GM21390 (cell line): ENCODE data around the gene ANKRD65.

ENCODE experiments used
- ATAC-seq: cut with Tn5 transposase; IDR thresholded peaks from one replicate; pipeline ENCODE4 v1.9.1; 2021; ENCODE audit not compliant: unreplicated experiment

The ANKRD65 gene

DNA sequence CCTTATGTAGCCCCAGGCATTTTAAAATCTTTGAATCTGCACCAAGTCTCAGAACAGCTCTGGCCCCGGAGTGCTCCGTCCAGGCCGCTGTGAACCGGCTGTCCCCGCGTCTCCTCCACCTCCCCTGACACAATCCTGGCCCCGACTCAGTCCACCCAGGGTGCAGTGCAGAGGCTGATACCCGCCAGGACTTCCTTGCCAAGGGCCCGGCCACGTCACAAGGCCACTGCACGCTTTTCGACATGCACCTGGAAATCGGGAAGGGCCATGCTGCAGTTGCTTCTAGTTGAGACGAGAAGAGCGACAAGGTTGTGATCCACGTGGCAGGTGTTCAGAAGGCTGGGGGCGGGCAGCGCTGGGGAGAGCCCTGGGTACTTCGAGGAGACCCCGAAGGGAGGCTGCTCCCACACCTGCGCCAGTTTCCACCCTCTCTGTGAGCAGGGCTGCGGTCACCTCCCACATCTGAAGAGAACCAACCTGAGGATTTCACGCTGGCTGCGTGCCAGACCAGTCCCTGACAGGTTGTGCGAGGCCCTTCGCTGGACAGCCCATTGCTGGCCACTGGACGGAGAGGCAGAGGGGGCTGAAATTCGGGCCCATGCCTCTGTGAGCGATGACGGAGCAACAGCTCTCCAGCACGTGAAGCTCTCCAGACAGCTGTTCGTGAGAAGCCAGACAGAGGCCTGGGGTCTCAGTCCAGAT, 21.1 kb upstream of the ANKRD65 start:
- ATAC-seq = no peak

- ATAC-seq = no peak
Observed at GRCh38 chr1:1441002-1441888, 20.2 kb upstream of the ANKRD65 start.

DNA sequence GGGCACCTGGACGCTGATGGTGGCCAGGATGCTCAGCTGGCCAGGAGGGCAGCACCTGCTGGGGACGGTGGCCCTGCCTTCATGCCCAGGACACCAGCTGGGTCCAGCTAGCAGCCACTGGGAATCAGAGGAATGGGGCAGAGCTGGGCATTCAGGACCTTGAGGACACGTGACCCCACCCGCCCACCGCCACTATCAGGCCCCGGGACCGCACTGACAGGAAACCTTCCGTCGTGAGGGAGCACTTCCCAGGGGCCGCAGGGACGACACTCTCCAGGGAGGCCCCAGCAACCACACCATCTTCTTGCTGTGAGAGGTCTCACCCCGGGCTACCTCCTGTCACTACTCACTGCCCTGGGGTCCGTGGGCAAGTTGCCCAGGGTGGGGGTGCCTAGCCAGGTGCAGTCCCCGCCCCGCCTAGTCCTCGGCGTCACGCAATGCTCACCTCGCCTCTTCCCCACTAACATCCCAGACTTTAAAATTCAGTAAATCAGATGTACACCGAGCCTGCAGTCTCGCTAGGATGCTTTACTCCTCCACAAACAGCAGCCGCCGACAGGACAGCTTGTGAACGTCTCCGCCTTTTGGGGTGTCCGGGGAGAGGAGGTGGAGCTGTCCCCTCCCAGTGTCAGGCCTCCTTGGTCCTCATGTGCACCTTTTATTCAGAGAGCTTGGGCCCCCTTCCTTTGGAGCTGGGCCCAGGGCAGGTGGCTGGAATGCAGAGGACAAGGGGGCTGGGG, 19.4 kb upstream of the ANKRD65 start:
- ATAC-seq = no peak

DNA sequence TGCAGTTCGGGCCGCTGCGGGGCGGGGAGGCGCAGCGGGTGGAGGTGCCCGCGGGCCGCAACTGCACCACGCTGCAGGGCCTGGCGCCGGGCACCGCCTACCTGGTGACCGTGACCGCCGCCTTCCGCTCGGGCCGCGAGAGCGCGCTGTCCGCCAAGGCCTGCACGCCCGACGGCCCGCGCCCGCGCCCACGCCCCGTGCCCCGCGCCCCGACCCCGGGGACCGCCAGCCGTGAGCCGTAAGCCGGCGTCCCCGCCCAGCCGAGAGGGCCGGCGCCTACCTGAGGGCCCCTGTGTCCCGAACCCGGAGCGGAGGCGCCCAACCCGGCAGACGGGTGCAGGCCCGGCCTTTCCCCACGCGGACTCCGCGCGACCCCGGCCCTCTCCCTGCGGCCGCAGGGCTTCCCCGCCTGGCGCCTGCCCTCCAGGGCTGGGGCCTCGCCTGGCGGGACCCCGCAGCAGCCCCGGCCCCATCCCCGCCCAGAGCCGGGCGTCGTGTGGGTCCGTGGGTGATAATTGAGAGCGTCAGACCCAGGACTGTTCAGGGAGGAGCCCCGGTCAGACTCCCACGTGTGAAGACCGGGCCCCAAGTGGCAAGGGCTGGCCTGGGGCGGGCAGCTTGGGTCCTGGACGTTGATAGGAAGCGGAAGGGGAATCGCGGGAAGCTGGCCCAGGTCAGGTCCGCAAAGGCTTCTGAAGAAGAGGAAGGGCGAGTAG, 18.6 kb upstream of the ANKRD65 start:
- no peak for ATAC-seq

DNA sequence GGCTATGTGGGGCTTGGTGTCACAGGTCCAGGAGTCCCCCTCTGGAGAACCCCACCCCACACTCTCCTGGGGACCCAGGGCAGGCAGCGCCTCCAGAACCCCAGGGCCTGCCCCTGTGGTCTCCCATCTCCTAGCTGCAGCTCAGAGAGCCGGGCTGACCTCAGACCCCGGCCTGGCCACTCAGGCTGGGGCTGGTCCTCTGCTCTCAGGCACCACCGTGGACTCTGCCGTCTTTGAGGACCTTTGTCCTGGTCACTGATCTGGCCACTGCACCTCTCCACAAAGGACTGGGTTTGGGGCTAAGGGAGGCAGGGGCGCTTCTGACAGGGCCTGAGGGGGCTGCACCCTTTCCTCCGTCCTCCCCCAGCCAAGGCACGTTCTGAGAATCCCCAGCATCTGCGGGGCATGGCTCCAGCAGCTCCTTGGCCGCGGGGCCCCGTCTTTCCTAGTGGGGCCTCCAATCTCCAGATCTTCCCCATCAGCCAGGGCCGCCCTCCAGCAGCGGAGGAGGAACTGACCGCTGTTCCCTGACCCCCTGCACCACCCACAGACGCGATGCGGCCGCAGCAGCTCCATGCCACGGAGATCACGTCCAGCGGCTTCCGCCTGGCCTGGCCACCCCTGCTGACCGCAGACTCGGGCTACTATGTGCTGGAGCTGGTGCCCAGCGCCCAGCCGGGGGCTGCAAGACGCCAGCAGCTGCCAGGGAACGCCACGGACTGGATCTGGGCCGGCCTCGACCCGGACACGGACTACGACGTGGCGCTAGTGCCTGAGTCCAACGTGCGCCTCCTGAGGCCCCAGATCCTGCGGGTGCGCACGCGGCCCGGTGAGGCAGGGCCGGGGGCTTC, 17.7 kb upstream of the ANKRD65 start:
- ATAC-seq = no peak

- no peak for ATAC-seq
Observed at GRCh38 chr1:1437904-1438376, 16.9 kb upstream of the ANKRD65 start.

DNA sequence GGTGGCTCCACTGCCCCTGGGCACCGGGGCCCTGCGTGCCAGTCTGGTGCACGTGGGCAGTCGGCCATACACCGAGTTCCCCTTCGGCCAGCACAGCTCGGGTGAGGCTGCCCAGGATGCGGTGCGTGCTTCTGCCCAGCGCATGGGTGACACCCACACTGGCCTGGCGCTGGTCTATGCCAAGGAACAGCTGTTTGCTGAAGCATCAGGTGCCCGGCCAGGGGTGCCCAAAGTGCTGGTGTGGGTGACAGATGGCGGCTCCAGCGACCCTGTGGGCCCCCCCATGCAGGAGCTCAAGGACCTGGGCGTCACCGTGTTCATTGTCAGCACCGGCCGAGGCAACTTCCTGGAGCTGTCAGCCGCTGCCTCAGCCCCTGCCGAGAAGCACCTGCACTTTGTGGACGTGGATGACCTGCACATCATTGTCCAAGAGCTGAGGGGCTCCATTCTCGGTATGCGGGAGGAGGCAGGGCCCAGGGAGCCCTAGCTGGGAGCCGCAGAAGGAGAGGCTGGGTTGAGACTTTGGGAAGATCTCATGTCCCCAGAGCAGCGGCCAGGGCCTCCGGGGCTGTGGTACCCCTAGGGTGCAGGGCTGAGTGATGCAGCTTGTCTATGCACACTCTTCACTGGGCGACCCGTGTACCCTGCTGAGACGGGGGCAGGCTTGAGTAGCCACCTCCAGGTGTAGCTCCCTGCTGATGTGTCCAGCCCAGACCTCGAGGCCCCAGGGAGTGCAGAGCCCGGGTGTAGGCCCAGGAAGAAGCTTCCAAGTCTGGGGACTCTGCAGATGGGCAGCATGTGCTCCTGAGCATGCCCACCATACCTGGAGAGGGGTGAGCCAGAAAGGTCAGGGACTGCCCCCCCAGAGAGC, 16.2 kb upstream of the ANKRD65 start:
- no peak for ATAC-seq

- no peak for ATAC-seq
Observed at GRCh38 chr1:1436630-1437032, 15.6 kb upstream of the ANKRD65 start.

DNA sequence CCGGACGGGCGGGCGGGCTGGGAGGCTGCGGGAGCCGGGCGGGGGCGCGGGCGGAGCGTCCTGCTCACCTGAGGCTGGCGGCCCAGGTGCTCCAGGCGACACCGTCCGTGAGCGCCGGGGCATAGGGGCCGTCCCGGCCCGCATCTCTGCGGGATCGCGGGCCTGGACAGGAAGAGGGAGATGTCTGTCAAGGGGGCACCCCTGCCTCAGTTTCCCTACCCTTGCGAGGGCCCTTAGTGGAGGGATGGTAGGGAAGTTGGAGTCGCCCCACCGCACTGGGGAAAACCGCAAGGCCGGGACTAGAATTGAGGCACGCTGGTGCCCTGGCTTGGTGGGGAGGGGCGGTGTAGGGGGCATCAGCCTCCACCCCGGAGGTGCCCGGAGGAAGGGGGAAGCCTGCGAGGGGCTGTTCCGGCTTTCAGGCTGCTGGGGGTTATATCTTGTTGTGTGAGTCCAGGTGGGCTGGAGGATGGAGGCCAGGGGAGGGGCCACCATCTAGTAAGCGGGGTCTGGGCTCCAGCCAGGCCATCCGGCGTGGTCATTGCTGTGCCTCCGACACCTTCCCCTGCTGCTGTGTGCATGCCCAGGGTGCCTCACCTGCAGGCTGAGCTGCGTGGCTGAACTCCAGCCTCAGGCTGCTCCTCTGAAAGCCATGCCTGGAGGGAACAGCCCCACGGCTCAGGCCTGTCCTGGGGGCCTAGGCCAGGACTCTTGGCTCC, 15.0 kb upstream of the ANKRD65 start:
- ATAC-seq = no peak

GRCh38 chr1:1435106-1435903, 14.2 kb upstream of the ANKRD65 start, which contains the start of gene VWA1:
VWA1 (plus strand) TSS chr1:1435690; CDS start chr1:1435749, 59 bp downstream.
- ATAC-seq = no peak

- ATAC-seq = no peak
Observed at GRCh38 chr1:1434824-1435105, 13.7 kb upstream of the ANKRD65 start.

GRCh38 chr1:1434131-1434823, 13.2 kb upstream of the ANKRD65 start:
- ATAC-seq = no peak

DNA sequence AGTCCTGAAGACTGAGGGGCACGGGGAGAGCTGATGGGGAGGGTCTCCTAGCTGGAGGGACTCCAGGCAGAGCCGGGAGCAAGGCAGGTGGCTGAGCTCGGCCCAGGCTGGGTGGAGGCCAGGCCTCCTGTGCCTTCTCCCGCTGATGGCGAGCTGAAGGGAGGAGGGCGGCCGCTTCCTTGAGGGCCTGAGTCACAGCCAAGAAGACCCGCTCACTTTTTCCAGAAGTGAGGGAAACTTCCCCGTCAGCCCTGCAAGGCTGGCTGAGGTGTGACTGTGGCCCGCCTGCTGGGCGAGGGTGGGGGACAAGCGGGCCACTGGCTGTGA, 12.7 kb upstream of the ANKRD65 start:
- no peak for ATAC-seq

GRCh38 chr1:1432951-1433803, 12.1 kb upstream of the ANKRD65 start:
- no peak for ATAC-seq

GRCh38 chr1:1432274-1432950, 11.3 kb upstream of the ANKRD65 start:
- ATAC-seq = no peak

- no peak for ATAC-seq
Observed at GRCh38 chr1:1431845-1432273, 10.8 kb upstream of the ANKRD65 start.
